ENCODE data around the gene RUFY3. TPM values are rescaled to one million over a fixed set of nuclear protein-coding genes. Genes with fewer than 3 reads are reported as not detected.

RUFY3 gene
- total and polyA plus RNA-seq, 4 donors = 17.2 to 122 (median 43.2) TPM

DNA sequence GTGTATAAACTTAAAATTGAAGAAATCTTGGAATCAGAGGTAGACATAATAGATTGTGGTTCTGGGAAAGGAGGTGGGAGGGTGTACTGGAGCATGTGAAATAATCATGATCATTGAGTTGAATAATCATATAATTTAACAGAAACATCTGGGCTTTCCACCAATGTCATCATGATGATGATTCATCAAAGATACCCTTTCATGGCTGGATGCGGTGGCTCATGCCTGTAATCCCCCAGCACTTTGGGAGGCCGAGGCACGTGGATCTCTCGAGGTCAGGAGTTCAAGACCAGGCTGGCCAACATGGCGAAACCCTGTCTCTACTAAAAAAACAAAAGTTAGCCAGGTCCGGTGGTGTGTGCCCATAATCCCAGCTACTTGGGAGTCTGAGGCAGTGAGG lies 6.7 kb upstream of the RUFY3 start:
- TF ChIP-seq, protein P1, sequence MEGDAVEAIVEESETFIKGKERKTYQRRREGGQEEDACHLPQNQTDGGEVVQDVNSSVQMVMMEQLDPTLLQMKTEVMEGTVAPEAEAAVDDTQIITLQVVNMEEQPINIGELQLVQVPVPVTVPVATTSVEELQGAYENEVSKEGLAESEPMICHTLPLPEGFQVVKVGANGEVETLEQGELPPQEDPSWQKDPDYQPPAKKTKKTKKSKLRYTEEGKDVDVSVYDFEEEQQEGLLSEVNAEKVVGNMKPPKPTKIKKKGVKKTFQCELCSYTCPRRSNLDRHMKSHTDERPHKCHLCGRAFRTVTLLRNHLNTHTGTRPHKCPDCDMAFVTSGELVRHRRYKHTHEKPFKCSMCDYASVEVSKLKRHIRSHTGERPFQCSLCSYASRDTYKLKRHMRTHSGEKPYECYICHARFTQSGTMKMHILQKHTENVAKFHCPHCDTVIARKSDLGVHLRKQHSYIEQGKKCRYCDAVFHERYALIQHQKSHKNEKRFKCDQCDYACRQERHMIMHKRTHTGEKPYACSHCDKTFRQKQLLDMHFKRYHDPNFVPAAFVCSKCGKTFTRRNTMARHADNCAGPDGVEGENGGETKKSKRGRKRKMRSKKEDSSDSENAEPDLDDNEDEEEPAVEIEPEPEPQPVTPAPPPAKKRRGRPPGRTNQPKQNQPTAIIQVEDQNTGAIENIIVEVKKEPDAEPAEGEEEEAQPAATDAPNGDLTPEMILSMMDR (IDR thresholded peaks at IDR 0.05; ENCODE audit: control extremely low read depth, extremely low read depth) = no peak
- ATAC-seq (ENCODE audit: insufficient read depth, low FRiP score) (no peak), DNase-seq (no peak)
- Histone ChIP-seq H3K9ac (ENCODE audit: insufficient read depth in 1 of 2, low read length in 2 of 2) (no peak overlapping the region), H3K4me1 (ENCODE audit: control insufficient read depth in 5 of 5, insufficient read depth in 5 of 5, low read length in 5 of 5) (peaks cover 0 to 5% (median 0%) of the 10 kb centered on the region in 5 donors), H3K27ac (ENCODE audit: low read depth in 1 of 2, low read length in 1 of 2) (no peak overlapping the region), H3K36me3 (ENCODE audit: control insufficient read depth in 4 of 4, insufficient read depth in 4 of 4, low read length in 4 of 4) (no peaks in the 10 kb centered on the region), H3K9me3 (ENCODE audit: control insufficient read depth in 4 of 4, insufficient read depth in 3 of 4, low read length in 3 of 4) (no peaks in the 10 kb centered on the region), H3K27me3 (ENCODE audit: control insufficient read depth in 3 of 3, insufficient read depth in 3 of 3, low read length in 2 of 3) (no peaks in the 10 kb centered on the region), H3K4me3 (no peak overlapping the region)
- 79 to 82% methylated on average over 6 of the region's 6 CpGs for WGBS, 2 donors

GRCh38 chr4:70718811-70719604 lies 2.8 kb upstream of the RUFY3 start:
- DNase-seq (no peak), ATAC-seq (ENCODE audit: insufficient read depth, low FRiP score) (peak; percentile 25)
- H3K4me1 ChIP-seq (ENCODE audit: control insufficient read depth in 5 of 5, insufficient read depth in 5 of 5, low read length in 5 of 5) = peaks cover 0 to 18% (median 4%) of the 10 kb centered on the region in 5 donors
- peak overlapping the region in 1 of 2 donors; percentile 1 for H3K27ac ChIP-seq (ENCODE audit: low read depth in 1 of 2, low read length in 1 of 2)
- H3K4me3 ChIP-seq = no peak overlapping the region
- TF ChIP-seq, protein P1 (IDR thresholded peaks at IDR 0.05; ENCODE audit: control extremely low read depth, extremely low read depth) = no peak
- no peaks in the 10 kb centered on the region for H3K9me3 ChIP-seq (ENCODE audit: control insufficient read depth in 4 of 4, insufficient read depth in 3 of 4, low read length in 3 of 4)
- H3K36me3 ChIP-seq (ENCODE audit: control insufficient read depth in 4 of 4, insufficient read depth in 4 of 4, low read length in 4 of 4) = no peaks in the 10 kb centered on the region
- H3K27me3 ChIP-seq (ENCODE audit: control insufficient read depth in 3 of 3, insufficient read depth in 3 of 3, low read length in 2 of 3) = no peaks in the 10 kb centered on the region
- 83 to 90% methylated on average over 13 of the region's 13 CpGs for WGBS, 2 donors
- no peak overlapping the region for H3K9ac ChIP-seq (ENCODE audit: insufficient read depth in 1 of 2, low read length in 2 of 2)

- peak overlapping the region; percentile 9 to 74 for H3K9ac ChIP-seq (ENCODE audit: insufficient read depth in 1 of 2, low read length in 2 of 2)
Observed at GRCh38 chr4:70722199-70722791, 531 bp downstream of the RUFY3 start.

More at GRCh38 chr4:70722199-70722791, 531 bp downstream of the RUFY3 start:
- TF ChIP-seq, protein P1 (IDR thresholded peaks at IDR 0.05; ENCODE audit: control extremely low read depth, extremely low read depth) = no peak
- DNase-seq = peak in 1 of 3 donors; percentile 33
- no peak for ATAC-seq (ENCODE audit: insufficient read depth, low FRiP score)
- no peaks in the 10 kb centered on the region for H3K27me3 ChIP-seq (ENCODE audit: control insufficient read depth in 3 of 3, insufficient read depth in 3 of 3, low read length in 2 of 3)
- H3K4me1 ChIP-seq (ENCODE audit: control insufficient read depth in 5 of 5, insufficient read depth in 5 of 5, low read length in 5 of 5) = peaks cover 0 to 22% (median 4%) of the 10 kb centered on the region in 5 donors
- 75 to 83% methylated on average over 7 of the region's 7 CpGs for WGBS, 2 donors
- no peak overlapping the region for H3K4me3 ChIP-seq
- no peaks in the 10 kb centered on the region for H3K9me3 ChIP-seq (ENCODE audit: control insufficient read depth in 4 of 4, insufficient read depth in 3 of 4, low read length in 3 of 4)
- no peaks in the 10 kb centered on the region for H3K36me3 ChIP-seq (ENCODE audit: control insufficient read depth in 4 of 4, insufficient read depth in 4 of 4, low read length in 4 of 4)
- peak overlapping the region in 1 of 2 donors; percentile 65 for H3K27ac ChIP-seq (ENCODE audit: low read depth in 1 of 2, low read length in 1 of 2)

All from lung (tissue), 12 donors.